Lower lobe of right lung (tissue), 2 donors: Measurements from ENCODE around the gene GALR3. TPM values are rescaled to one million over a fixed set of nuclear protein-coding genes. Genes with fewer than 3 reads are reported as not detected.
A peak's percentile ranks its signal among the peaks of the same experiment; 100 is the strongest.

Source experiments
- ATAC-seq, 2 donors: fragments of 200-7000 bp; cut with Tn5 transposase; one replicate each; pipeline ENCODE4 v1.9.1; 2020 to 2022; ENCODE audit warnings: mild to moderate bottlenecking in 2 of 2, moderate library complexity in 2 of 2
- DNase-seq: peaks from one replicate; pipeline ENCODE4 v3.0.0-alpha.2; 2020
- H3K27ac ChIP-seq: fragments of 200-600 bp; one replicate; pipeline ENCODE4 v1.8.0; 2022
- H3K27me3 ChIP-seq: fragments of 200-600 bp; one replicate; pipeline ENCODE4 v1.8.0; 2022; ENCODE audit warnings: low read depth
- H3K36me3 ChIP-seq: fragments of 200-600 bp; one replicate; pipeline ENCODE4 v1.8.0; 2022; ENCODE audit warnings: mild to moderate bottlenecking
- H3K4me1 ChIP-seq: fragments of 200-600 bp; one replicate; pipeline ENCODE4 v1.8.0; 2022
- H3K4me3 ChIP-seq: fragments of 200-600 bp; one replicate; pipeline ENCODE4 v1.8.0; 2022; ENCODE audit warnings: mild to moderate bottlenecking
- H3K9me3 ChIP-seq: fragments of 200-600 bp; one replicate; pipeline ENCODE4 v1.8.0; 2022
- intact Hi-C: fragments of 100-400 bp; cut with DNase I; formaldehyde crosslinking; loops from one replicate; pipeline ENCODE4 v1.11.0; 2022
- total RNA-seq: library from RNA; stranded (reverse); fragmentation: NEBNext Ultra II Directional; extraction: Animal tissue kit (Norgen Biotek cat#: 25700); gene quantifications from one replicate; pipeline ENCODE4 v1.2.1, GENCODE V29; 2021
- TF ChIP-seq, protein P1 (sequence below): fragments of 200-600 bp; IDR thresholded peaks from one replicate; pipeline ENCODE4 v1.8.0; 2022; ENCODE audit warnings: antibody characterized with exemption, mild to moderate bottlenecking
- donor health status: DM: no; HTN: yes; CAD: no; lungs with severe emphysema.

Gene GALR3
- total RNA-seq, 1 donor from 2014 or later: not detected

DNA sequence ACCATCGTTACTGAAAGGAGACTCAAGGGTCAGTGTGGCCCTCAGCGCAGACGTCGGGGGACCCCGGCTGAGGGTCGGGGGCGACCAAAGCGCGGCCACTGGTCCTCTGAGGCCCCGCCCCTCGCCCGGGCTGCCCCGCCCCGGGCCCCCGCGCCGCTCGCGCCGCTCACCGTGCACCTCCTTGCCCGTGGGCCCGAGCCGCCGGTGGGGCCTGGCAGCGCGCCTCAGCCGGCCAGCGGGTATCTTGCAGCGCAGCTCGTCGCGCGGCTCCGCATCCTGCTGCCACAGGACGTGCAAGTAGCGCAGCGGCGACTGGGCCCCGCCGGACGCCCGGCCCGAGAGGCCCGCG is 20.5 kb downstream of the GALR3 start:
- Histone ChIP-seq H3K4me3 (peak overlapping the region; percentile 90), H3K27me3 (no peaks in the 10 kb centered on the region), H3K9me3 (no peaks in the 10 kb centered on the region), H3K36me3 (peaks cover 15% of the 10 kb centered on the region), H3K4me1 (peaks cover 23% of the 10 kb centered on the region), H3K27ac (peak overlapping the region; percentile 95)
- no peak for DNase-seq
- ATAC-seq: peak; percentile 64 to 75
- TF ChIP-seq, protein P1, sequence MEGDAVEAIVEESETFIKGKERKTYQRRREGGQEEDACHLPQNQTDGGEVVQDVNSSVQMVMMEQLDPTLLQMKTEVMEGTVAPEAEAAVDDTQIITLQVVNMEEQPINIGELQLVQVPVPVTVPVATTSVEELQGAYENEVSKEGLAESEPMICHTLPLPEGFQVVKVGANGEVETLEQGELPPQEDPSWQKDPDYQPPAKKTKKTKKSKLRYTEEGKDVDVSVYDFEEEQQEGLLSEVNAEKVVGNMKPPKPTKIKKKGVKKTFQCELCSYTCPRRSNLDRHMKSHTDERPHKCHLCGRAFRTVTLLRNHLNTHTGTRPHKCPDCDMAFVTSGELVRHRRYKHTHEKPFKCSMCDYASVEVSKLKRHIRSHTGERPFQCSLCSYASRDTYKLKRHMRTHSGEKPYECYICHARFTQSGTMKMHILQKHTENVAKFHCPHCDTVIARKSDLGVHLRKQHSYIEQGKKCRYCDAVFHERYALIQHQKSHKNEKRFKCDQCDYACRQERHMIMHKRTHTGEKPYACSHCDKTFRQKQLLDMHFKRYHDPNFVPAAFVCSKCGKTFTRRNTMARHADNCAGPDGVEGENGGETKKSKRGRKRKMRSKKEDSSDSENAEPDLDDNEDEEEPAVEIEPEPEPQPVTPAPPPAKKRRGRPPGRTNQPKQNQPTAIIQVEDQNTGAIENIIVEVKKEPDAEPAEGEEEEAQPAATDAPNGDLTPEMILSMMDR: no peak
- intact Hi-C loops: no loop called here

DNA sequence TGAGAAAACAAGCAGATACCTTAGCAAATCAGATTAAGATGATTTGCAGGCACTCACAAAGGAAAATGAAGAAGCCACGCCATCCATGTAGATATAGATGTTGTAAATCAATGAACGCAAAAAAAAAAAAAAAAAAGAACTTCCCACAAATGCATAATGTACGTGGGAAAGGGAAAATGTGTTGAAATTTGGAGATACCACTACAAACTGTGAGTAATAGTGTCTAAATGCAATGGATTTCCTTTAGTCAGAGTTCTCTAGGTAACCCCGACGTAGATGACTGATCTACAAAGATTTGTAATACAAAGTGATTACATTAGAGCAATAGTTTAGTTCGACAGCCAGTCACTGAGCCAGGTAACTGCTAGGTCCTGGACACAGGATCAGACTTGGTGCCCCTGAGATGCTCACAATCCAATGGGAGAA is 21.7 kb downstream of the GALR3 start:
- Histone ChIP-seq H3K27ac (peak overlapping the region; percentile 95), H3K36me3 (peaks cover 3% of the 10 kb centered on the region), H3K4me3 (peak overlapping the region; percentile 90), H3K4me1 (peaks cover 26% of the 10 kb centered on the region), H3K27me3 (no peaks in the 10 kb centered on the region), H3K9me3 (no peaks in the 10 kb centered on the region)
- TF ChIP-seq, protein P1: no peak
- DNase-seq (no peak), ATAC-seq (no peak)
- intact Hi-C loops: no loop called here

DNA sequence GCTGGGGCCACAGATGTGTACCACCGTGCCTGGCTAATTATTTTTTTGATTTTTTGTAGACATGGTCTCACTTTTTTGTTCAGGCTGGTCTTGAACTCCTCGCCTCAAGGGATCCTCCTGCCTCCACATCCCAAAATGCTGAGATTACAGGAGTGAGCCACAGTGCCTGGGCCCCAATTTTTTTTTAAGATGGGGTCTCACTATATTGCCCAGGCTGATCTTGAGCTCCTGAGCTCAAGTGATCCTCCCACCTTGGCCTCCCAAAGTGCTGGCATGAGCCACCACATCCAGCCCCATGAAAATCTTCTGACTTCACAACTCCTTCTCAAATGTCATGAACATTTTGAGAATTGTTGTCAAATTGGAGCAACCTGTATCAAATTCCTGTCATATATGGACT is 23.3 kb downstream of the GALR3 start:
- no peaks in the 10 kb centered on the region for H3K9me3 ChIP-seq
- TF ChIP-seq, protein P1: no peak

DNA sequence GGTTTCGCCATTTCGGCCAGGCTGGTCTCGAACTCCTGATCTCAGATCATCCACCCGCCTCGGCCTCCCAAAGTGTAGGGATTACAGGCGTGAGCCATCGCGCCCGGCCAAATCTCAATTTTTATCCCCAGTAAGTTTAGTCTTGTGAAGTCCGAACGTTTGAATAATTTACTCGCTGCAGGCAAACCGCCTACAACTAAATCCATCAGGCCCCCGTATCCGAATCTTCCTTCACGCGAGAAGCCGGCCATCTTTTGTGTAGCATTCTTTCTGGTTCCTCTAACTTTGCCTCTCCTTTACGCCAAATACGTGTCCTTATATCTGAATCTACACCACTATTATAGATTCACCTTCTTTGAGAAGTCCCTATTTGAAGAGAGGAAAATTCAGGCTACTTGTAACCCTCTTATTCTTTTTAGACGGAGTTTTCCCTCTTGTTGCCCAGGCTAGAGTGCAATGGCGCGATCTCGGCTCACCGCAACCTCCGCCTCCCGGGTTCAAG is 25.5 kb downstream of the GALR3 start:
- ATAC-seq (no peak), DNase-seq (no peak)

More for the DNA sequence above, 23.3 kb downstream of the GALR3 start:
- no peaks in the 10 kb centered on the region for H3K27me3 ChIP-seq
- H3K36me3 ChIP-seq: peaks cover 9% of the 10 kb centered on the region
- no peak overlapping the region for H3K27ac ChIP-seq
- no peak for DNase-seq
- peaks cover 40% of the 10 kb centered on the region for H3K4me1 ChIP-seq
- H3K4me3 ChIP-seq: no peak overlapping the region
- intact Hi-C loops: no loop called here
- no peak for ATAC-seq

DNA sequence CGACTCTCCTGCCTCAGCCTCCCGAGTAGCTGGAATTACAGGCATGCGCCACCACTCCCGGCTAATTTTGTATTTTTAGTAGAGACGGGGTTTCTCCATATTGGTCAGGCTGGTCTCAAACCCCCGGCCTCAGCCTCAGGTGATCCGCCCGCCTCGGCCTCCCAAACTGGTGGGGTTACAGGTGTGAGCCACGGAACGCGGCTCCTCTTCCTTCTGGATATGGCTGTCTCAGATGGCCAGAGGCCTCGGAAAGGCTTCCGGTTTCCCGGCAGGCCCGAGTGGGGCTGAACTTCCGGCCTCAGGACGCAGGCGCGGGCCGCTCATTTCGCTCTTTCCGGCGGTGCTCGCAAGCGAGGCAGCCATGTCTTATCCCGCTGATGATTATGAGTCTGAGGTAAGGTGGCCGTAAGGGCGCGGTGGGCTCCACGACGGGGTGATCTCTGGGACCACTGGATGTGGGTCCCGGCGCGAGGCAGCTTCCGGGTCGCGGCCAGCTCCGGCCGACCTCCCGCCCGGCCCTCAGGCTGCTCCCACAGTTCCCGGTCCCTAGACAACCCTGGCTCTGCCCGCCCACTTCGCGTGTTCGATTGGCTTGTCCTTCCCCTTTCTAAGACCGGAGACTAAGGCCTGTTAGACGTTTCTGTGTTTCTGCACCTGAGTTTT is 26.0 kb downstream of the GALR3 start, which contains the start of gene EIF3L:
EIF3L (plus strand) TSS at position 331 of the 663 bp plus-strand sequence; CDS start at position 362, 31 bp downstream.
- Histone ChIP-seq H3K36me3 (peaks cover 37% of the 10 kb centered on the region), H3K4me1 (peaks cover 20% of the 10 kb centered on the region), H3K27ac (peak within 1 kb of the TSS; percentile 89), H3K4me3 (peak within 1 kb of the TSS; percentile 78), H3K9me3 (no peaks in the 10 kb centered on the region), H3K27me3 (no peaks in the 10 kb centered on the region)
- TF ChIP-seq, protein P1: no peak
- peak; percentile 93 to 95 for ATAC-seq
- peak; percentile 94 for DNase-seq
- intact Hi-C loops: no loop called here

More for the DNA sequence above, 25.5 kb downstream of the GALR3 start:
- Histone ChIP-seq H3K36me3 (peaks cover 31% of the 10 kb centered on the region), H3K4me3 (peak overlapping the region; percentile 78), H3K9me3 (no peaks in the 10 kb centered on the region), H3K27ac (peak overlapping the region; percentile 89), H3K27me3 (no peaks in the 10 kb centered on the region), H3K4me1 (peaks cover 20% of the 10 kb centered on the region)
- TF ChIP-seq, protein P1: no peak
- intact Hi-C loops: no loop called here
